PC-9 (cell line): Measurements from ENCODE around the gene TMEM235. TPM values are rescaled to one million over a fixed set of nuclear protein-coding genes. Genes with fewer than 3 reads are reported as not detected.

Experiments
- BruUV-seq: library from RNA; stranded (reverse); fragments of 400-500 nt; replicated peaks from 2 replicates; lab custom pipeline; 2021; lab: Mats Ljungman, UMichigan
- CTCF ChIA-PET: fragments of 300-600 bp; sonication (Branson Sonifier 250); formaldehyde crosslinking; loops from one replicate; lab custom pipeline; 2022; ENCODE audit warnings: antibody characterized with exemption; lab: Charles Lee
- POLR2A ChIA-PET: fragments of 300-600 bp; sonication (Branson Sonifier 250); formaldehyde crosslinking; loops from one replicate; lab custom pipeline; 2022; ENCODE audit warnings: antibody characterized with exemption; ENCODE audit not compliant: unreplicated experiment; lab: Charles Lee
- DNase-seq, 2 experiments: peaks; one replicate each; pipeline versions ENCODE4 v3.0.0 to v3.0.0-alpha.2; 2015 to 2022; ENCODE audit warnings: mixed read lengths in 1 of 2
- H2AFZ ChIP-seq: fragments of 200-600 bp; sonication (generic); 2 replicates; pipeline ENCODE4 v1.8.1; 2017; ENCODE audit warnings: antibody characterized with exemption
- H3F3A ChIP-seq: fragments of 200-600 bp; sonication (generic); 2 replicates; pipeline ENCODE4 v1.8.1; 2017; ENCODE audit warnings: antibody characterized with exemption, mild to moderate bottlenecking, low read depth; ENCODE audit not compliant: insufficient read depth
- H3K27ac ChIP-seq: fragments of 200-600 bp; sonication (generic); 2 replicates; pipeline ENCODE4 v1.6.1; 2016; ENCODE audit warnings: mixed run types
- H3K27me3 ChIP-seq: fragments of 200-600 bp; sonication (generic); 2 replicates; pipeline ENCODE4 v1.6.1; 2016; ENCODE audit warnings: low read depth, mixed run types; ENCODE audit not compliant: insufficient read depth
- H3K36me3 ChIP-seq: fragments of 200-600 bp; sonication (generic); 2 replicates; pipeline ENCODE4 v1.6.1; 2016; ENCODE audit warnings: low read depth, mixed run types
- H3K4me1 ChIP-seq: fragments of 200-600 bp; sonication (generic); replicated peaks from 2 replicates; pipeline ENCODE4 v1.6.1; 2016; ENCODE audit warnings: mixed run types; ENCODE audit not compliant: insufficient read depth
- H3K4me2 ChIP-seq: fragments of 200-600 bp; sonication (generic); 2 replicates; pipeline ENCODE4 v1.6.1; 2017; ENCODE audit warnings: mixed run types
- H3K4me3 ChIP-seq: fragments of 200-600 bp; sonication (generic); 2 replicates; pipeline ENCODE4 v1.6.1; 2016; ENCODE audit warnings: mixed run types
- H3K79me2 ChIP-seq: fragments of 200-600 bp; sonication (generic); 2 replicates; pipeline ENCODE4 v1.6.1; 2017; ENCODE audit warnings: low read depth, mixed run types
- H3K9me2 ChIP-seq: fragments of 200-600 bp; sonication (generic); 2 replicates; pipeline ENCODE4 v1.8.1; 2017; ENCODE audit warnings: mild to moderate bottlenecking; ENCODE audit not compliant: insufficient read depth
- H3K9me3 ChIP-seq: fragments of 200-600 bp; sonication (generic); 2 replicates; pipeline ENCODE4 v1.8.1; 2016; ENCODE audit warnings: low read depth; ENCODE audit not compliant: insufficient read depth
- H4K20me1 ChIP-seq: fragments of 200-600 bp; sonication (generic); 2 replicates; pipeline ENCODE4 v1.8.1; 2017; ENCODE audit not compliant: insufficient read depth
- CTCF ChIP-seq: fragments of 200-600 bp; sonication (generic); conservative IDR thresholded peaks from 2 replicates; pipeline ENCODE4 v1.6.1; 2017; ENCODE audit warnings: mixed run types, antibody characterized with exemption, mild to moderate bottlenecking, moderate library complexity
- EZH2 ChIP-seq: fragments of 200-600 bp; sonication (generic); IDR thresholded peaks from 2 replicates; pipeline ENCODE4 v1.8.0; 2017; ENCODE audit warnings: antibody characterized with exemption, low read depth
- intact Hi-C: fragments of 100-400 bp; cut with micrococcal nuclease; formaldehyde crosslinking; loops from one replicate; pipeline ENCODE4 v1.10.0; 2022; ENCODE audit not compliant: unreplicated experiment
- total RNA-seq: library from RNA; stranded (reverse); gene quantifications from 2 replicates; pipeline ENCODE4 v1.2.3, GENCODE V29; 2021

The TMEM235 gene
- total RNA-seq, 1 experiment from 2014 or later, result not detected

- peak within 1 kb of the TSS; percentile 69 for H3K4me3 ChIP-seq
- H3K9me3 ChIP-seq, result no peaks in the 10 kb centered on the region
- no peaks in the 10 kb centered on the region for H3F3A ChIP-seq
- TF ChIP-seq EZH2, result no peak
- TF ChIP-seq CTCF, result peak; percentile 83
- intact Hi-C loops, result loop anchor here (1.0 to 2.0 kb wide), 2 partner anchors 45 to 58 kb away; partner anchors contain the start of gene TMC6
- peak within 1 kb of the TSS; percentile 81 for H2AFZ ChIP-seq
- no peaks in the 10 kb centered on the region for H4K20me1 ChIP-seq
- H3K27me3 ChIP-seq, result no peaks in the 10 kb centered on the region
- H3K9me2 ChIP-seq, result no peaks in the 10 kb centered on the region
- DNase-seq, result peak; percentile 90 to 99
- peaks cover 16% of the 10 kb centered on the region; the same call in 1 of the 2 replicates for H3K79me2 ChIP-seq
- peak within 1 kb of the TSS; percentile 90 for H3K4me2 ChIP-seq
- no peaks in the 10 kb centered on the region for H3K36me3 ChIP-seq
- CTCF ChIA-PET, result interaction anchor here (0.5 to 2.6 kb wide), 14 partner anchors 9 to 464 kb away, joined by 3 to 16 read pairs (median 6); partner anchors contain the start of gene SYNGR2
- POLR2A ChIA-PET, result interaction anchor here (0.5 to 2.0 kb wide), 12 partner anchors 10 to 1444 kb away, joined by 3 to 17 read pairs (median 6); partner anchors contain the start of gene TMC6
- no peak within 1 kb of the TSS; the same call in 1 of the 2 replicates for H3K27ac ChIP-seq
- H3K4me1 ChIP-seq, result peaks cover 8% of the 10 kb centered on the region
- BruUV-seq, result no TSS peak
Measured at GRCh38 chr17:78186692-78187595, 44.5 kb upstream of the TMEM235 start, which contains the start of the genes AFMID and TK1. TSS of gene AFMID (plus strand) at chr17:78187362. CDS start at chr17:78187371, 9 bp downstream. TSS of gene TK1 (minus strand) at chr17:78187052. CDS start at chr17:78186994, 58 bp downstream.

- H3K9me2 ChIP-seq, result no peaks in the 10 kb centered on the region
- H3K4me1 ChIP-seq, result no peaks in the 10 kb centered on the region; the same call in 1 of the 2 replicates
- H3K9me3 ChIP-seq, result no peaks in the 10 kb centered on the region
- DNase-seq, result no peak
- H3F3A ChIP-seq, result peaks cover 14% of the 10 kb centered on the region
- intact Hi-C loops, result no loop called here
- ChIA-PET CTCF (interaction anchor here (0.7 kb wide), 1 partner anchor 206 kb away, joined by 3 read pairs; no protein-coding TSS in a partner anchor), POLR2A (interaction anchor here (0.6 kb wide), 1 partner anchor 10 kb away, joined by 6 read pairs; the partner anchor contains the start of gene TK1)
- no peak overlapping the region for H3K4me3 ChIP-seq
- no peaks in the 10 kb centered on the region for H4K20me1 ChIP-seq
- H3K36me3 ChIP-seq, result no peaks in the 10 kb centered on the region
- no TSS peak for BruUV-seq
- TF ChIP-seq EZH2 (no peak), CTCF (no peak)
- no peak overlapping the region for H3K27ac ChIP-seq
- H2AFZ ChIP-seq, result no peak overlapping the region
- no peaks in the 10 kb centered on the region for H3K79me2 ChIP-seq
- H3K4me2 ChIP-seq, result no peak overlapping the region
- no peaks in the 10 kb centered on the region for H3K27me3 ChIP-seq
Measured at GRCh38 chr17:78196716-78197115, 34.7 kb upstream of the TMEM235 start.

GRCh38 chr17:78197147-78197832 lies 34.1 kb upstream of the TMEM235 start:
- Histone ChIP-seq H3K27ac (no peak overlapping the region), H2AFZ (no peak overlapping the region), H3F3A (peaks cover 14% of the 10 kb centered on the region), H3K9me3 (no peaks in the 10 kb centered on the region), H3K36me3 (no peaks in the 10 kb centered on the region), H3K9me2 (no peaks in the 10 kb centered on the region), H3K4me1 (no peaks in the 10 kb centered on the region; the same call in 1 of the 2 replicates), H3K27me3 (no peaks in the 10 kb centered on the region), H3K4me3 (no peak overlapping the region), H3K4me2 (no peak overlapping the region), H3K79me2 (no peaks in the 10 kb centered on the region), H4K20me1 (no peaks in the 10 kb centered on the region)
- DNase-seq, result no peak
- ChIA-PET POLR2A (interaction anchor here (0.6 kb wide), 1 partner anchor 11 kb away, joined by 6 read pairs; the partner anchor contains the start of gene TK1), CTCF (interaction anchor here (0.7 to 2.1 kb wide), 2 partner anchors 11 to 205 kb away, joined by 3 to 16 read pairs; partner anchors contain the start of genes AFMID and TK1)
- intact Hi-C loops, result no loop called here
- TF ChIP-seq EZH2 (no peak), CTCF (no peak)
- no TSS peak for BruUV-seq
